ENCODE data around the gene DIP2C. TPM values are rescaled to one million over a fixed set of nuclear protein-coding genes. Genes with fewer than 3 reads are reported as not detected.

Gene DIP2C
- total and polyA plus RNA-seq, 2 donors from 2014 or later, result 6.2 to 22.6 TPM

DNA sequence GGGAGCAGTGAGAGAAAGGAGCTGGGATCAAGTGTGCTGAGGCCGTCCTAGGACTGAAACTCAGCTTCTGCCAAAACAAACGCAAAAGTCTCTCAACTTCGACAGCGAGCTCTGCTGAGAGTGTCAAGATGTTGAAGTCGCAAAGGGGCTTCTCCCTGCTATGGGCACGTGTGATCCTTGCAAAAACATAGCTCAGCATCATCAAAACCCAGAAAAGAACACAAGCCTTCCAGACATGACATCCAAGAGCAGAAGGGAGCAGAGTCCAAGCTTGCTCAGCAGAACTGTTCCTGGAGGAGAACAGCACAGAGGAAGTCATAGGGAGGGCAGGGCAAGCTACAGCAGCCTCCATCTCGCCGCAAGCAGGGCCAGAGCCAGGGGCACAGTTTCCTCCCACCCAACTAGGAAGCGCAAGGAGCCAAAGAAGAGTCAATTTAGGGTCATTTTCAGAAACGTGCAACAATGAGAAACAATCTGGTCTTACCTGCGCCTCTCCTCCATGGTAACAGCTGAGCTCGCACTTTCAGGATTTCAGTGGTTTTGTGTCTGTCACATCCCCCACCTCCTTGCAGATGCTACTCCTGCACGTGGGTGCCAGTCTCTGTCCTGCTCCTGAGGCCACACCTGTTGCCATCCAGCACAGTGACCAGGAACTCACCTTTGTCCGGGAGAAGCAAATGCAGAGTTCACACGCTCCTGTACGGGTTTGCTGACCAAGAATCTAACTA is 113.9 kb downstream of the DIP2C start:
- no peak for TF ChIP-seq CTCF (IDR thresholded peaks at IDR 0.05; ENCODE audit: borderline replicate concordance, extremely low read depth, insufficient read depth)
- intact Hi-C loops (cut with DNase I), result no loop called here
- no peak for FAIRE-seq
- Histone ChIP-seq H3K27ac (ENCODE audit: low read depth in 2 of 2, low read length in 2 of 2) (no peak overlapping the region), H3K4me3 (ENCODE audit: low read length in 3 of 3) (no peak overlapping the region), H3K9me3 (ENCODE audit: control insufficient read depth in 2 of 3, insufficient read depth in 1 of 3, low read length in 3 of 3) (peaks cover 0 to 3% (median 0%) of the 10 kb centered on the region in 3 donors), H3K27me3 (ENCODE audit: control insufficient read depth, insufficient read depth, low read length) (no peaks in the 10 kb centered on the region), H3K36me3 (ENCODE audit: control insufficient read depth in 2 of 3, insufficient read depth in 3 of 3, low read length in 3 of 3) (peaks cover 0 to 3% (median 0%) of the 10 kb centered on the region in 3 donors), H3K4me1 (ENCODE audit: control insufficient read depth in 2 of 3, insufficient read depth in 2 of 3, low read depth in 1 of 3, low read length in 3 of 3) (peaks cover 2 to 22% (median 11%) of the 10 kb centered on the region in 3 donors), H3K9ac (ENCODE audit: low read length in 3 of 3) (no peak overlapping the region)
- no peak for DNase-seq

GRCh38 chr10:572696-573095 is 116.8 kb downstream of the DIP2C start:
- DNase-seq (no peak), FAIRE-seq (no peak)
- intact Hi-C loops (cut with DNase I), result no loop called here
- H3K36me3 ChIP-seq (ENCODE audit: control insufficient read depth in 2 of 3, insufficient read depth in 3 of 3, low read length in 3 of 3), result no peaks in the 10 kb centered on the region
- H3K4me1 ChIP-seq (ENCODE audit: control insufficient read depth in 2 of 3, insufficient read depth in 2 of 3, low read depth in 1 of 3, low read length in 3 of 3), result peaks cover 2 to 12% (median 12%) of the 10 kb centered on the region in 3 donors
- no peaks in the 10 kb centered on the region for H3K27me3 ChIP-seq (ENCODE audit: control insufficient read depth, insufficient read depth, low read length)
- no peak overlapping the region for H3K4me3 ChIP-seq (ENCODE audit: low read length in 3 of 3)
- no peak overlapping the region for H3K27ac ChIP-seq (ENCODE audit: low read depth in 2 of 2, low read length in 2 of 2)
- H3K9ac ChIP-seq (ENCODE audit: low read length in 3 of 3), result no peak overlapping the region
- TF ChIP-seq CTCF (IDR thresholded peaks at IDR 0.05; ENCODE audit: borderline replicate concordance, extremely low read depth, insufficient read depth), result no peak
- no peaks in the 10 kb centered on the region for H3K9me3 ChIP-seq (ENCODE audit: control insufficient read depth in 2 of 3, insufficient read depth in 1 of 3, low read length in 3 of 3)

DNA sequence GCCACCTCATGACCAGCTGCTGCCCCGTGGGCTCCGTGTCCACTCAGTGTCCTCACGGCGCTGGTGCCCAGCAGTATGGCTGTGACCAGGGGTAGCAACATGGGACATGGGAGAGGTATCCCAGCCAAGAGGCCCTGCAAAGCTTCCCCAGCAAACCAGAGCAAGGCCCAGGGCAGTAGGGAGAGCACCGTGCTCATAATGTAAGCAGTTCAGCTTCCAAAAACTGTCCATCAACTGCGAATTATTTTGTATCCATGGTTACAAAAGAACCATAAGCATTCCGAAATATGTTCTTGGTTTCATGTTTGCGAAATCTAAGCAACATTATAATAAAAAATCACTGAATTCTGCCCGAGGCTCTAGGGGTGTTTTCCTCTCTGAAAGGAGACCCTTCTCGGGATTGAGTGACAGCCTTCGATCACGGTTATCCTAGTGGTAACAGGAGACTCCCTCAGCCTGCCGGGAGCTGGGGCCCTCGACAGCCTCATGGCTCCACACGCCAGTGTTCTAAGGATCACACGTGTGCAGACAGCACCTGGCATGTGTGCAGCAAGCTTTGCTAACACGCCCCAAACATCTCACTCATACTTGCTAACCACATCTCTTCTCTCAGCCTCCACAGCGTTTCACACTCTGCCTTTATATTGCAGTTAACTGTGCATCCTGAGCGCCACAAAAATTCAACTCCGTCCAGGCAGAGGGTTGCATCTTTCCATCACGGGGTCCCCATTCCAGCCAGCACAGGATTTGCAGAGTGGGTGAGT is 117.6 kb downstream of the DIP2C start:
- no peak for TF ChIP-seq CTCF (IDR thresholded peaks at IDR 0.05; ENCODE audit: borderline replicate concordance, extremely low read depth, insufficient read depth)
- Histone ChIP-seq H3K27me3 (ENCODE audit: control insufficient read depth, insufficient read depth, low read length) (no peaks in the 10 kb centered on the region), H3K27ac (ENCODE audit: low read depth in 2 of 2, low read length in 2 of 2) (no peak overlapping the region), H3K9me3 (ENCODE audit: control insufficient read depth in 2 of 3, insufficient read depth in 1 of 3, low read length in 3 of 3) (no peaks in the 10 kb centered on the region), H3K4me3 (ENCODE audit: low read length in 3 of 3) (no peak overlapping the region), H3K9ac (ENCODE audit: low read length in 3 of 3) (no peak overlapping the region), H3K4me1 (ENCODE audit: control insufficient read depth in 2 of 3, insufficient read depth in 2 of 3, low read depth in 1 of 3, low read length in 3 of 3) (peaks cover 2 to 13% (median 12%) of the 10 kb centered on the region in 3 donors), H3K36me3 (ENCODE audit: control insufficient read depth in 2 of 3, insufficient read depth in 3 of 3, low read length in 3 of 3) (no peaks in the 10 kb centered on the region)
- intact Hi-C loops (cut with DNase I), result no loop called here
- DNase-seq (no peak), FAIRE-seq (no peak)

Measured in kidney (tissue), 14 donors.